GM12878 (cell line): Measurements from ENCODE around the gene SLAMF9. TPM values are rescaled to one million over a fixed set of nuclear protein-coding genes. Genes with fewer than 3 reads are reported as not detected.

Experiments used
- ATAC-seq: fragments of 200-7000 bp; cut with Tn5 transposase; 3 replicates; pipeline ENCODE4 v1.9.1; 2020; ENCODE audit warnings: mild to moderate bottlenecking, moderate library complexity
- BruUV-seq: library from RNA; stranded (reverse); fragments of 400-500 nt; replicated peaks from 2 replicates; lab custom pipeline; 2021; lab: Mats Ljungman, UMichigan
- CTCF ChIA-PET: fragments of 300-600 bp; sonication (Branson Sonifier 250); formaldehyde crosslinking; extraction: SDS; loops from one replicate; lab custom pipeline; 2021; ENCODE audit warnings: inconsistent platforms; lab: Yijun Ruan, JAX
- POLR2A ChIA-PET: fragments of 350-600 bp; formaldehyde crosslinking; extraction: SDS; loops from one replicate; lab custom pipeline; 2021; ENCODE audit warnings: inconsistent platforms; lab: Charles Lee
- RAD21 ChIA-PET: fragments of 300-600 bp; sonication (Branson Sonifier 250); formaldehyde crosslinking; loops from one replicate; lab custom pipeline; 2023; ENCODE audit warnings: antibody characterized with exemption; ENCODE audit not compliant: unreplicated experiment; lab: Charles Lee
- SMC1A ChIA-PET: fragments of 300-600 bp; sonication (Branson Sonifier 250); formaldehyde crosslinking; loops from one replicate; lab custom pipeline; 2023; ENCODE audit not compliant: unreplicated experiment, uncharacterized antibody; lab: Charles Lee
- DNase-seq: peaks from one replicate; pipeline ENCODE4 v3.0.0-alpha.2; 2011; ENCODE audit warnings: low read depth, low spot score
- FAIRE-seq: peaks from 3 replicates; lab custom pipeline; 2011; peaks lifted over from hg19 to GRCh38; lab: Jason Lieb, UNC
- H2AFZ ChIP-seq: 2 replicates; pipeline ENCODE4 v1.6.0; 2011; ENCODE audit warnings: low read depth, low read length, control low read depth; ENCODE audit not compliant: control insufficient read depth
- H3K27ac ChIP-seq: 2 replicates; pipeline ENCODE4 v1.5.1; 2011; ENCODE audit warnings: control low read depth; ENCODE audit not compliant: control insufficient read depth, insufficient read depth
- H3K27me3 ChIP-seq, 2 experiments: replicated peaks in 1 of 2; 2 replicates each; pipeline versions ENCODE4 v1.6.0 to v1.6.1; 2011; ENCODE audit warnings: low read length in 1 of 2; ENCODE audit not compliant: control insufficient read depth in 2 of 2, insufficient read depth in 2 of 2
- H3K36me3 ChIP-seq, 2 experiments: 2 replicates each; pipeline ENCODE4 v1.5.1; 2011; ENCODE audit warnings: low read length in 1 of 2; ENCODE audit not compliant: control insufficient read depth in 2 of 2, insufficient read depth in 2 of 2
- H3K4me1 ChIP-seq: 2 replicates; pipeline ENCODE4 v1.6.1; 2011; ENCODE audit warnings: mild to moderate bottlenecking, low read length, moderate library complexity, mixed read lengths; ENCODE audit not compliant: control insufficient read depth, insufficient read depth
- H3K4me2 ChIP-seq: 2 replicates; pipeline ENCODE4 v1.6.0; 2011; ENCODE audit warnings: control low read depth; ENCODE audit not compliant: control insufficient read depth, insufficient read depth
- H3K4me3 ChIP-seq: fragments of 200-600 bp; sonication (generic); 2 replicates; pipeline ENCODE4 v1.5.1; 2016
- H3K79me2 ChIP-seq: 2 replicates; pipeline ENCODE4 v1.6.0; 2011; ENCODE audit warnings: low read length; ENCODE audit not compliant: control insufficient read depth, insufficient read depth
- H3K9ac ChIP-seq: 2 replicates; pipeline ENCODE4 v1.8.0; 2011; ENCODE audit warnings: low read length, control low read depth, mixed read lengths; ENCODE audit not compliant: control insufficient read depth, insufficient read depth
- H3K9me3 ChIP-seq: replicated peaks from 3 replicates; pipeline ENCODE4 v1.5.1; 2011; ENCODE audit warnings: mild to moderate bottlenecking, low read length; ENCODE audit not compliant: control insufficient read depth, insufficient read depth
- H4K20me1 ChIP-seq: 2 replicates; pipeline ENCODE4 v1.6.0; 2011; ENCODE audit not compliant: control insufficient read depth, insufficient read depth
- ASH2L ChIP-seq: fragments of 300-600, 200-600 bp; sonication (generic); IDR thresholded peaks from 2 replicates; pipeline ENCODE4 v1.6.1; 2017; ENCODE audit warnings: low read depth, mild to moderate bottlenecking, borderline replicate concordance
- EED ChIP-seq: sonication (generic); IDR thresholded peaks from 2 replicates; pipeline ENCODE4 v1.6.1; 2016; ENCODE audit warnings: antibody characterized with exemption, low read depth
- FOXK2 ChIP-seq: fragments of 450-650 bp; IDR thresholded peaks from 2 replicates; pipeline ENCODE4 v1.6.1; 2017; ENCODE audit warnings: mild to moderate bottlenecking, moderate library complexity
- MTA2 ChIP-seq: fragments of 450-650 bp; IDR thresholded peaks from 2 replicates; pipeline ENCODE4 v1.6.1; 2016; ENCODE audit warnings: low read depth, mild to moderate bottlenecking, moderate library complexity
- PAX5 ChIP-seq: IDR thresholded peaks from 2 replicates; pipeline ENCODE4 v1.6.1; 2011; ENCODE audit warnings: low read depth, low read length, borderline replicate concordance
- POLR2AphosphoS2 ChIP-seq: IDR thresholded peaks from 2 replicates; pipeline ENCODE4 v1.6.1; 2011; ENCODE audit warnings: low read depth, mild to moderate bottlenecking, low read length, improper control_type of control experiment, moderate library complexity
- POLR2AphosphoS5 ChIP-seq: IDR thresholded peaks from 2 replicates; pipeline ENCODE4 v1.6.1; 2011; ENCODE audit warnings: mild to moderate bottlenecking, low read length, inconsistent platforms
- PRDM15 ChIP-seq: fragments of 450-650 bp; formaldehyde crosslinking; IDR thresholded peaks from 2 replicates; pipeline ENCODE4 v1.4.0; 2020; ENCODE audit warnings: mild to moderate bottlenecking, moderate library complexity
- WGBS: methylation state at CpG from one replicate; pipeline ENCODE4 v1.1.6; 2016; ENCODE audit warnings: low lambda C conversion rate; ENCODE audit not compliant: insufficient replicate concordance, insufficient coverage; ENCODE audit errors: missing lambda C conversion rate; 5-methylcytosine and 5-hydroxymethylcytosine counted together
- in situ Hi-C: fragments of 300-500 bp; cut with MboI; formaldehyde crosslinking; loops from 9 replicates; pipeline ENCODE4 v1.14.3; 2018; ENCODE audit warnings: mixed read lengths
- intact Hi-C: fragments of 100-400 bp; cut with micrococcal nuclease; formaldehyde crosslinking; loops from one replicate; pipeline ENCODE4 v1.14.2; 2022; ENCODE audit not compliant: unreplicated experiment
- polyA plus RNA-seq, 11 experiments: library from polyadenylated mRNA; depleted of rRNA in 4 of 11; unstranded in 6 of 11; stranded (reverse) in 5 of 11; fragments of >200 nt; fragmentation: Nextera tagmentation in 4 of 11; fragmentation: Illumina TruSeq in 1 of 11; extraction: Ambion mirVana in 4 of 11; extraction: Trizol in 1 of 11; gene quantifications; 1 replicate in 1 of 11; 2 replicates in 10 of 11; pipeline versions ENCODE4 v1.2.1 to v1.2.3, GENCODE V29; 2011 to 2016; ENCODE audit warnings: inconsistent platforms in 2 of 11, missing spikeins in 2 of 11, low read depth in 1 of 11
- total RNA-seq, 4 experiments: library from RNA; depleted of rRNA in 3 of 4; stranded (reverse); fragments of >200 nt in 3 of 4; fragmentation: Illumina TruSeq in 1 of 4; extraction: Trizol in 1 of 4; gene quantifications; 2 replicates each; pipeline versions ENCODE4 v1.2.1 to v1.2.3, GENCODE V29; 2013 to 2021

SLAMF9 gene
- total and polyA plus RNA-seq, 10 of the 15 experiments (the other 5 are each of a cell fraction or from before 2014, with no cell fraction given): not detected

- TF ChIP-seq PRDM15 (no peak), POLR2AphosphoS5 (no peak), POLR2AphosphoS2 (no peak), MTA2 (no peak), EED (no peak)
Observed at GRCh38 chr1:159986093-159986492, 32.1 kb upstream of the SLAMF9 start (continued).

GRCh38 chr1:159985473-159985872 is 31.4 kb upstream of the SLAMF9 start:
- peaks cover 0 to 2% of the 10 kb centered on the region in 2 experiments; a peak in 1 of 4 replicates for H3K27me3 ChIP-seq
- H3K4me2 ChIP-seq: no peak overlapping the region
- ATAC-seq: no peak
- ChIA-PET POLR2A (no interaction called here), RAD21 (no interaction called here), CTCF (interaction anchor here (0.8 to 1.6 kb wide), 2 partner anchors 22 to 46 kb away, joined by 4 to 5 read pairs; no protein-coding TSS in a partner anchor), SMC1A (interaction anchor here (1.5 kb wide), 1 partner anchor 22 kb away, joined by 4 read pairs; no protein-coding TSS in a partner anchor)
- no peak overlapping the region for H3K27ac ChIP-seq
- no peak overlapping the region for H3K9ac ChIP-seq
- no peaks in the 10 kb centered on the region for H3K4me1 ChIP-seq
- H3K36me3 ChIP-seq: no peaks in the 10 kb centered on the region
- intact Hi-C loops: no loop called here
- no peaks in the 10 kb centered on the region for H3K79me2 ChIP-seq
- FAIRE-seq: no peak
- H3K9me3 ChIP-seq: no peaks in the 10 kb centered on the region
- in situ Hi-C loops: no loop called here
- no peak overlapping the region for H2AFZ ChIP-seq
- DNase-seq: no peak
- no peak overlapping the region for H3K4me3 ChIP-seq
- no TSS peak for BruUV-seq
- no peaks in the 10 kb centered on the region for H4K20me1 ChIP-seq
- WGBS: 20% methylated on average over 6 of the region's 6 CpGs
- TF ChIP-seq PAX5 (no peak), ASH2L (no peak), FOXK2 (no peak)
- TF ChIP-seq, all 136 proteins: peak for 0
